ENCODE data around the gene CHIC2. TPM values are rescaled to one million over a fixed set of nuclear protein-coding genes. Genes with fewer than 3 reads are reported as not detected.

The CHIC2 gene
- total RNA-seq, 6 experiments from 2014 or later = 23.5 to 30.2 (median 27.5) TPM

DNA sequence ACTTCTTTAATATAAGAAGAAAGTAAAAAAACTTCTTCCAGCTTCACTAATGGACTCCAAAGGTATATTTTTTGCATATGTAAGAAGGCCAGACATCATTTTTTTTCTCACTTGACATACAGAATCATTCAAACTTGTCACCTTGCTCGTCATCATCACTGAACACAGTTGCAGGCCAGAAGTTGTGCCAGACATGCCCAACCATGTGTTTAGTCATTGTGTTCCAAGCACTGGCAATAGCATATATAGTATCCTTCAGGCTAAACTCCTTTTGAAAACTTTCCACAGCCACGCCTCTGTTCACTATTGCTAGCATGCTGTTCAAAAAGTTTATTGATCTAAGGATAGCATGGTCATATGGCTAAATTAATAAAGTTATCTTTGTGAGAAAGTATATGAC is 83.3 kb downstream of the CHIC2 start:
- Mint-ChIP-seq H3K36me3 (ENCODE audit: low read depth) (no peaks in the 10 kb centered on the region), H3K27ac (no peak overlapping the region), H3K27me3 (ENCODE audit: insufficient read depth) (peaks cover 3% of the 10 kb centered on the region; the same call in 1 of the 2 replicates), H3K9me3 (no peaks in the 10 kb centered on the region), H3K4me3 (no peak overlapping the region), H3K4me1 (ENCODE audit: low read depth) (peaks cover under 1% of the 10 kb centered on the region; the same call in 1 of the 2 replicates)
- TF ChIP-seq, protein P1, sequence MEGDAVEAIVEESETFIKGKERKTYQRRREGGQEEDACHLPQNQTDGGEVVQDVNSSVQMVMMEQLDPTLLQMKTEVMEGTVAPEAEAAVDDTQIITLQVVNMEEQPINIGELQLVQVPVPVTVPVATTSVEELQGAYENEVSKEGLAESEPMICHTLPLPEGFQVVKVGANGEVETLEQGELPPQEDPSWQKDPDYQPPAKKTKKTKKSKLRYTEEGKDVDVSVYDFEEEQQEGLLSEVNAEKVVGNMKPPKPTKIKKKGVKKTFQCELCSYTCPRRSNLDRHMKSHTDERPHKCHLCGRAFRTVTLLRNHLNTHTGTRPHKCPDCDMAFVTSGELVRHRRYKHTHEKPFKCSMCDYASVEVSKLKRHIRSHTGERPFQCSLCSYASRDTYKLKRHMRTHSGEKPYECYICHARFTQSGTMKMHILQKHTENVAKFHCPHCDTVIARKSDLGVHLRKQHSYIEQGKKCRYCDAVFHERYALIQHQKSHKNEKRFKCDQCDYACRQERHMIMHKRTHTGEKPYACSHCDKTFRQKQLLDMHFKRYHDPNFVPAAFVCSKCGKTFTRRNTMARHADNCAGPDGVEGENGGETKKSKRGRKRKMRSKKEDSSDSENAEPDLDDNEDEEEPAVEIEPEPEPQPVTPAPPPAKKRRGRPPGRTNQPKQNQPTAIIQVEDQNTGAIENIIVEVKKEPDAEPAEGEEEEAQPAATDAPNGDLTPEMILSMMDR (IDR thresholded peaks at IDR 0.05) = no peak
- DNase-seq = no peak

DNA sequence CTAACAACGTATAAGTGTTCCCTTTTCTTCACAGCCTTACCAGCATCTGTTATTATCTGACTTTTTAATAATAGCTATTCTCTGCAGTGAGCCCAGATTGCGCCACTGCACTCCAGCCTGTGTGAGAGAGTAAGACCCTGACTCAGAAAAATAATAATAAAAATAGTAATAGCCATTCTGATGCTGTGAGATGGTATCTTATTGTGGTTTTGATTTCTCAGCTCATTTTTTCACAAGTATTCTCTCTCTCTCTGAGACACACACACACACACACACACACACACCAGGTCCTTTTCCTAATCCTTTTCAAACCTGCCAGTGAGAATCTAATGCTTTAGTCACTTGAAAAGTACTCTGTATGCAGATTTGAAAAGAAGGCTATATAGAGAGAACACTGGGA is 89.8 kb downstream of the CHIC2 start:
- no peaks in the 10 kb centered on the region for H3K36me3 Mint-ChIP-seq (ENCODE audit: low read depth)
- TF ChIP-seq, protein P1 (IDR thresholded peaks at IDR 0.05) = no peak
- H3K27ac Mint-ChIP-seq = no peak overlapping the region
- H3K4me1 Mint-ChIP-seq (ENCODE audit: low read depth) = no peaks in the 10 kb centered on the region
- no peaks in the 10 kb centered on the region for H3K9me3 Mint-ChIP-seq
- DNase-seq = no peak
- no peak overlapping the region for H3K4me3 Mint-ChIP-seq
- H3K27me3 Mint-ChIP-seq (ENCODE audit: insufficient read depth) = peaks cover 4% of the 10 kb centered on the region; the same call in 1 of the 2 replicates

DNA sequence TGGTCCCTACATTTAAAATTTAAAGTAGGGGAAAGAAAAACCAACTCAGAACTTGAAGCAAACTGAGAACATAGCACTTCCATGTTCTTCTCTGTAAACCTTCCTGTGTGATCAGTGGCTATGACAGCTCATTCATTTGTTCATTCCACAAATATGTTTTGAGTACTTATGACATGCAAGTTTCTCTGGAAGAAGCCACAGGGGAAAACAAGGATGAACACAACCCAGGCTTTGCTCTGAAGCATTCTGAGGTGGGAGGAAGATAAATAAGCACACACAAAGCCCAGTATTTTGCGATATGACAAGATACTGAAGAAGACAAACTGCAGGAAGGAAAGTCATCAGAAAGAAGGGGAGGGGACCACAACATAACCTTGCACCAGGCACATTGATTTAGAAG is 96.4 kb downstream of the CHIC2 start:
- no peak for DNase-seq
- TF ChIP-seq, protein P1 (IDR thresholded peaks at IDR 0.05) = no peak
- peaks cover 17% of the 10 kb centered on the region for H3K4me1 Mint-ChIP-seq (ENCODE audit: low read depth)
- no peak overlapping the region for H3K27ac Mint-ChIP-seq
- H3K36me3 Mint-ChIP-seq (ENCODE audit: low read depth) = no peaks in the 10 kb centered on the region
- H3K27me3 Mint-ChIP-seq (ENCODE audit: insufficient read depth) = no peaks in the 10 kb centered on the region; the same call in 1 of the 2 replicates
- no peaks in the 10 kb centered on the region for H3K9me3 Mint-ChIP-seq
- H3K4me3 Mint-ChIP-seq = no peak overlapping the region

DNA sequence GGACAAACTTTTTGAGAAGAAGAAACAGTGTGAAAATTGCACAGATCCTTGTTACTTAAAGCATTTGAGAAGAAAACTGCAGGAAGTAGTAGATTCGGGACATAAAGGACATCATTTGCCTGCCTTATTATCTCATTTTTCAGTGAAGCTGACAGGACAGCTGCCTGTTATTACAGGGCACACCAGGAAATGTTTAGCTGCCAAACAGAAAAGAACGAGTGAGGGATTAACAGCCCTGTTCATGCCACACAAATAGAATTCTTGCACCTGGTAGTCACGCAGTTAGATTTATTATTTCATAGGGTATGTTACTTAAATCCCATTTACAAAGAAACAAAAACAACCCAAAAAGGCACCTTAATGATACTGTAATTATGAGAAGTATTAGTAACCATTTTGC is 100.6 kb downstream of the CHIC2 start:
- H3K27me3 Mint-ChIP-seq (ENCODE audit: insufficient read depth) = no peaks in the 10 kb centered on the region; the same call in 1 of the 2 replicates
- no peaks in the 10 kb centered on the region for H3K36me3 Mint-ChIP-seq (ENCODE audit: low read depth)
- no peak for DNase-seq
- no peak overlapping the region for H3K27ac Mint-ChIP-seq
- no peak overlapping the region for H3K4me3 Mint-ChIP-seq
- TF ChIP-seq, protein P1 (IDR thresholded peaks at IDR 0.05) = no peak
- H3K9me3 Mint-ChIP-seq = no peaks in the 10 kb centered on the region
- H3K4me1 Mint-ChIP-seq (ENCODE audit: low read depth) = peaks cover 39% of the 10 kb centered on the region

DNA sequence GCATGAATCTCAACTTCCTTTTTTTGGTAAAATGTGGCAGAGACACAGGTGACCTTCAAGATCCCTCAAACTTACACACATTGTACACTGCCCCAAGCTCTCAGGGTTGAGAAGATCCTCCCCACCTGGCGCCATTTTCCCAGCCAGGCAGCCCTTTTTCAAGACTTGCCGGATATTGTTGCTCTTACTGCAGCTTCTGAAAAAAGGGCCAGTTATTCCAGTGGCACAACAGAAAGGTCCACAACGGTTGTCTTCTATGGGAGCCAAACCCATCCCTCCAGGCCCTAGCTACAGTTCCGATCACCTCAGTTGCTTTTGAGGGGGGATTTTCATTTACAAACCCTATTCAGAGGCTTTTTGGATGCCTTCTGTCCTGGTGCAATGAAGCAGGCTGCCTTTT is 101.1 kb downstream of the CHIC2 start:
- DNase-seq = no peak
- Mint-ChIP-seq H3K27ac (peak overlapping the region; percentile 64), H3K9me3 (no peaks in the 10 kb centered on the region), H3K36me3 (ENCODE audit: low read depth) (no peaks in the 10 kb centered on the region), H3K4me3 (no peak overlapping the region; the same call in 1 of the 2 replicates), H3K27me3 (ENCODE audit: insufficient read depth) (no peaks in the 10 kb centered on the region; the same call in 1 of the 2 replicates), H3K4me1 (ENCODE audit: low read depth) (peaks cover 39% of the 10 kb centered on the region)
- TF ChIP-seq, protein P1 (IDR thresholded peaks at IDR 0.05) = no peak
